Suppressor macrophage (primary cell): ENCODE results near the gene YTHDF2.

Experiments used
- DNase-seq, 4 experiments: peaks; one replicate each; pipeline ENCODE4 v3.0.0-alpha.2; 2020 to 2022

Gene YTHDF2

DNA sequence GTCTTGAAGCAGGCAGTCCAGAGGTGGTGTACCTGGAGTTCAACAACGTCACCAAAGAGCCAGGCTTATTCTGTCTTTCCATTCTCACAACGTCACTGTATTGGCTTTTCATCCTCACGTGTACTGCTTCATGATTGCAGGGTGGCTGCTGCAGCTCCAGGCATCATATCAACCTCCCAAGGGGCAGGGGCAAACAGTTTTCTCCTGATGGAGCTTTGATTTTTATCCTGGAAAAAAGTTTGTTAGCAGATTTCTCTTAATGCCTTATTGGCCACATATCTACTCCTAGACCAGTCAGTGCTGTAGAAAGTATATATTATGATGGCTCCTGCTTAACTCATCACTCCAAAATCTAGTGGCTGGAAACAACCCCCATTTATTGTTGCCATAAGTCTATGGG, 66.9 kb downstream of the YTHDF2 start:
- DNase-seq, result no peak

DNA sequence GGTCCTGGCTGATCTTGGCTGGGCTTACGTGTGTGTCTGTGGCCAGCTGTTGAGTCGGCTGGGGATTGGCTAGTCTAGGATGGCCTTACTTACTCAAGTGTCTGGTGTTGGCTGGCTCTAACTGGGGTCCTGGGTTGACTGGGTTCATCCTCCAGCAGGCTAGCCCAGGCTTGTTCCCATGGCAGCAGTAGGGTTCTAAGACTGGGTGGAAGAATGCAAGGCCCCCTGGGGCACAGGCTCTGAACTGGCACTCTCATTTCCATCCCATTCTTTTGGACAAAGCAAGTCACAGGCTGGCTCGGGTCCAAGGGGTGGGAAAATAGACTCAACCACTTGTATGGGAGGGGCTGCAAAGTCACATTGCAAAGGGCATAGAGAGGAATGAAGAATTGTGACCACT, 67.3 kb downstream of the YTHDF2 start:
- no peak for DNase-seq

DNA sequence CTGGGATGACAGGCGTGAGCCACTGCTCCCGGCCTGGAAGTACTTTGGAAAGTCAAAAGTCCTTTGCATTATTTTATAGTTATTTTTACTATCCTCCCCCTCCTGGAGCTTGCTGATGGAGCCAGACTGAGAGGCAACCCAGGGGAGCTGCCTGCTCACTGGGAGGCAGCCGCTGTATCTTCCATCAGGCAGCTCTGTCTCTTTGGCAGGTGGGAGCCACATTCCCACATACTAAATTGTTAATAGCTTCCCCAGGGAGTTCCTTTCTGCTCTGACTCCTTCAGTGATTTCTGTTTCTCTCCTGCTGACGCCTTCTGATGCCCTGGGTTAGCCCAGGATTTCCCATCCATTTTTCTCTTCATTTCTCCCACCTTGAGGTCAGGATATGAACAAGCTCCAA, 70.3 kb downstream of the YTHDF2 start:
- no peak for DNase-seq

GRCh38 chr1:28807986-28808385, 71.2 kb downstream of the YTHDF2 start:
- DNase-seq, result no peak

GRCh38 chr1:28811369-28811765, 74.6 kb downstream of the YTHDF2 start:
- DNase-seq, result no peak

DNA sequence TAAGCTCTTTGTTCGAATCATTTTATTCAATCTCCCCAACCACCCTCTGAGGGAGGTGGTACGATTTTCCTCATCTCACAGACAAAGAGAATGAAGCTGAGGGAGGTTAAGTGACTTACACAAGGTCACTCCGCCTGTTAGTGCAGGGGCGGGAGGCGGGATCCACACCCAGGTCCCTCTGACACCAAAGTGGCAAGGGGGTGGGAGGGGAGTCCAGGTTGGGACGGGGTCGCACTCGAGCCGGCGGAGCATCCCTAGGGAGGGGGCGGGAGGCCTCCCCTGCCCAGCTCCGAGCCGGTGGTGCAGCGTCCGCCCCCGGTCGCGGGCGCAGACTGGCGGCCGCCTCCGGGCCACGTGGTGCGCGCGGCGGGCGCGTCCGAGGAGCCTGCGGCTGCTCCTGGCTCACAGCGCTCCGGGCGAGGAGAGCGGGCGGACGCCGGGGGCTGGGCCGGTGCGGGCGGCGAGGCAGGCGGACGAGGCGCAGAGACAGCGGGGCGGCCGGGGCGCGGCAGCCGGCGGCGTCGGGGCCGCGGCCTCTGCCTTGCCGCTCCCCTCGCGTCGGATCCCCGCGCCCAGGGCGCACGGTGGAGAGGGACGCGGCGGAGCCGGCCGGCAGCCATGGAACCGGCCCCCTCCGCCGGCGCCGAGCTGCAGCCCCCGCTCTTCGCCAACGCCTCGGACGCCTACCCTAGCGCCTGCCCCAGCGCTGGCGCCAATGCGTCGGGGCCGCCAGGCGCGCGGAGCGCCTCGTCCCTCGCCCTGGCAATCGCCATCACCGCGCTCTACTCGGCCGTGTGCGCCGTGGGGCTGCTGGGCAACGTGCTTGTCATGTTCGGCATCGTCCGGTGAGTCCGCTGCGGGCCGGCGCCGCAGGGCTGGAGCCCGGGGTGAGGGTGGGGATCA, 75.3 kb downstream of the YTHDF2 start, which contains the start of gene OPRD1:
Gene OPRD1 (plus strand): TSS at position 405 of the 903 bp plus-strand sequence. CDS start 214 bp downstream, at position 619.
- peak in 1 of 4 experiments; percentile 11 for DNase-seq

DNA sequence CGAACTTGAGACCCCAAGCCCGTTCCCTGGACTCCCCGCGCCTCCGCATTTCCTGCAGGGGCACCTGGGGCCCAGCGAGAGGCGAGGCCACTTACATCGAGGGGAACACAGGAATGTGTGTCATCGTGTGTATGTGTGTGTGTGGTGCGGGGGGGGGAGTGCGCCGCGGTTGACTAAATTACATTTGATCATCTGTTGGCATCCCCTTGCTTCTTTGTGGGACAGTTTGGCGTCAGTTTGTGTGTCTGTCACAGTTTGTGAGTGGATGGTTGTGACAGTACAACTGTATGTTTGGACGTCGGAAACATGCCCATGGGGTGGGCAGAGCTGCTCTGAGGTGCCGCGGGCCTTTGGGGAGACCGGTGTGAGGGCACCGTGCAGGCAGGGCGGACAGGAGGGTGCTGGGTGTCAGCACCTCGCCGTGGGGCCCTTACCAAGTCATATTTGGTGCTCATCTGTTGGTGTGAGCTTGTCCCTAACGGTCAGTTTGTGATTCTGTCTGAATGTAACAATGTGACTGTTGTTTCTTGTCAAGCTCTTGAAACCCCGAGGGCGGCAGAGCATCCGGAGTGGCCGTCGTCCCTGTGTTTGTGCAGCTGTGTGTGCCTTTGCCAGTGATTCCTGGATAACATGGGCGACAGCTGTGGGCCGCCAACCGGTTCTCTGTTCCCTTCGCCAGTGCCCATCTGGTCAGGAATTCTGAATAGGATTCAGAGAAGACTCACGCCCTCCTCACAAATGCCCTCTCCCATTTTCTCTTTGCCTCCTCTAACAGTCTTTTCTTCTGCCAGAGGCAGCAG, 76.1 kb downstream of the YTHDF2 start:
- no peak for DNase-seq

DNA sequence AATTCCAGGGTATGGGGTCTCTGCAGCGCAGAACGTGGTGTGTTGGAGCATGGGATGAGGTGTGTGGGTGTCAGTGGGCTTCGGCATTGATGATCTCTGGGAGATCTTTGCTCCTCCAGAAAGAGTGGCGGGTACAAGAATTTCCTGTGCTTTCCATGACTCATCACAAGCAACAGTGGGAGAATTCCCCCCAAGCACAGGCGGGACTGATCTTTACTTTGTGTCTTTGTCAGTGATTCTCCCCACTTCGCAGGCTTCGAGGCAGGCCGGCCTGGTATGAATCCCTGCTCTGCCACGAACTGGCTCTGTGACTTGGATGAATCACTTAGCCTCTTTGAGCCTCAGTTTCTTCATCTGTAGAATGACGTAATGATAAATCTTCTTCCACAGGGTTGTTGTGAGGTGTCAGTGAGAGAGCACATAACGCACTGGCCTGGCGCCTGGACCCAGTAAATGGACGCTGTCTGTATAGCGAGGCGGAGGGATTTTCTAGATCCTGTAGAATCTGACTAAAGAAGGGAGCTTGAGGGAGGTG, 77.3 kb downstream of the YTHDF2 start:
- no peak for DNase-seq

DNA sequence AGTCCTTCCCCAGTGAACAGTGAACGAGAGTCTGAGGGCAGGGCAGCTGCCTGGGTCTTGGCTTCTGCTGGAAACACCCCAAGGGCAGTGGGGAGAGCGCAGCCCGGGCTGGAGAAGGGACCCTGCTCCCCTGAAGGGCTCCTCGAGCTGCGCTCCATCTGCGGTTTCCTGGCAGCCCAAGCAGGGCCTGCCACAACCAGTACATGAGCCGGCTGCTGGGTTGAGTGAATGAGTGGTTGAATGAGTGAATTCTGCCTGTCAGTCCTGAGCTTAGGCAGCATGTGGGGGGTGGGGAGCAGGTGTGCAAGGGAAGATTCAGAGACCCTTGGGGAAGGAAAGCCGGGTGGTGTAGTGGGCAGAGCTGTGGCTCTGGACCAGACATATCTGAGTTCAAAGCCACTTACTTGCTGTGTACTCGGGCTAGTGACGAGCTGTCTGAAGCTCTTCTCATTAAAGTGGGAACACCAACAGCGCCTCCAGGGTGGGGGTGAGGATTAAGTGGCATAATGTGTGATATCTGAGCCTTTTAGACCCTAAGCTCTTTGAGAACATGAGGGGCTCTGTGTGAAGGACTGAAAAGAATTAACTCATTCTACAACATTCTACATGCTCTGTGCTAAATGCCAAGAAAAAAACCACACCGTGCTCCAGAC, 78.9 kb downstream of the YTHDF2 start:
- no peak for DNase-seq

GRCh38 chr1:28817133-28817532, 80.4 kb downstream of the YTHDF2 start:
- DNase-seq, result no peak

DNA sequence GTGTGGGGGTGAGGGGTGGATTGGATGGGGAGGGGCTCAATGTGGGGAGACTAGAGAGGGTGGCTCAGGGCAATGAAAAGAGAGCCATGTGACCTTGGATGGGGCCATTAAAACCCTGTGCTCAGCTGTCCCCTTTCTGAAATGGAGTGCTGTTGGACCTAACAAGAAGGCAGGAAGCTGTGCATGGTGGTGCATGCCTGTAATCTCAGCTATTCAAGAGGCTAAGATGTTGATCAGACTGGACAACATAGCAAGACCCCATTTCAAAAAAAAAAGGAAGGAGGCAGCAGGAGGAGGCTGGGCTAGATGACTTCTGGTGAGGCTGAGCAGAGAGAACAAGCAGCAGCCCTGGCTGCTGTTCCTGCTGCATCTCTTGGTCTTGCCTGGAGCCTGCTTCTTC, 82.3 kb downstream of the YTHDF2 start:
- DNase-seq, result no peak
